HepG2 (cell line): ENCODE results near the gene LORICRIN. TPM values are rescaled to one million over a fixed set of nuclear protein-coding genes. Genes with fewer than 3 reads are reported as not detected.

Source experiments
- ATAC-seq: fragments of 200-7000 bp; cut with Tn5 transposase; 3 replicates; pipeline ENCODE4 v1.9.1; 2020; ENCODE audit warnings: mild to moderate bottlenecking, moderate library complexity
- BruUV-seq: library from RNA; stranded (reverse); fragments of 400-500 nt; replicated peaks from 2 replicates; lab custom pipeline; 2021; lab: Mats Ljungman, UMichigan
- CTCF ChIA-PET: fragments of 300-600 bp; formaldehyde crosslinking; extraction: SDS; loops from one replicate; lab custom pipeline; 2021; ENCODE audit warnings: low total read pairs, inconsistent platforms, low intra/inter-chr PET ratio; lab: Yijun Ruan, JAX
- POLR2A ChIA-PET: fragments of 350-600 bp; sonication (Branson Sonifier 250); formaldehyde crosslinking; loops from one replicate; lab custom pipeline; 2020; ENCODE audit warnings: antibody characterized with exemption, inconsistent platforms; lab: Yijun Ruan, JAX
- DNase-seq: peaks from one replicate; pipeline ENCODE4 v3.0.0-alpha.2; 2015; ENCODE audit warnings: low spot score
- FAIRE-seq: peaks from 3 replicates; lab custom pipeline; 2011; peaks lifted over from hg19 to GRCh38; lab: Jason Lieb, UNC
- H2AFZ ChIP-seq: one replicate; pipeline ENCODE4 v1.6.1; 2011; ENCODE audit warnings: low read length, inconsistent platforms
- H3K27ac ChIP-seq: fragments of 300-600 bp; 3 replicates; pipeline ENCODE4 v1.8.0; 2011; ENCODE audit warnings: mixed run types, mild to moderate bottlenecking, mixed read lengths, low read length, inconsistent platforms; ENCODE audit not compliant: insufficient read depth; ENCODE audit errors: extremely low read length
- H3K27me3 ChIP-seq, 2 experiments: fragments of 200-600 bp in 1 of 2; 2 replicates in 1 of 2; 3 replicates in 1 of 2; pipeline versions ENCODE4 v1.6.0 to v1.8.0; 2011; ENCODE audit warnings: low read length in 2 of 2, mild to moderate bottlenecking in 2 of 2, moderate library complexity in 2 of 2, inconsistent platforms in 1 of 2; ENCODE audit not compliant: insufficient read depth in 2 of 2, control insufficient read depth in 1 of 2
- H3K36me3 ChIP-seq, 2 experiments: fragments of 200-600 bp in 1 of 2; replicated peaks in 1 of 2; 2 replicates in 1 of 2; 3 replicates in 1 of 2; pipeline versions ENCODE4 v1.5.1 to v1.8.0; 2011; ENCODE audit warnings: low read length in 2 of 2, inconsistent platforms in 1 of 2; ENCODE audit not compliant: insufficient read depth in 2 of 2, control insufficient read depth in 1 of 2
- H3K4me1 ChIP-seq: 2 replicates; pipeline ENCODE4 v1.5.1; 2012; ENCODE audit warnings: low read length, inconsistent platforms; ENCODE audit not compliant: insufficient read depth
- H3K4me2 ChIP-seq: 2 replicates; pipeline ENCODE4 v1.6.0; 2011; ENCODE audit warnings: low read depth, low read length, inconsistent platforms
- H3K4me3 ChIP-seq, 3 experiments: fragments of 200-600 bp in 1 of 3; sonication (generic), shearing (Covaris generic) in 1 of 3; replicated peaks in 1 of 3; 2 replicates each; pipeline ENCODE4 v1.5.1; 2011 to 2016; ENCODE audit warnings: low read length in 3 of 3, inconsistent platforms in 2 of 3, low read depth in 2 of 3, mild to moderate bottlenecking in 2 of 3, control low read depth in 1 of 3, mixed read lengths in 1 of 3; ENCODE audit not compliant: insufficient read depth in 1 of 3
- H3K79me2 ChIP-seq: one replicate; pipeline ENCODE4 v1.6.1; 2011; ENCODE audit warnings: low read length, inconsistent platforms; ENCODE audit not compliant: insufficient read depth
- H3K9ac ChIP-seq: 2 replicates; pipeline ENCODE4 v1.6.0; 2011; ENCODE audit warnings: mild to moderate bottlenecking, low read depth, low read length, inconsistent platforms; ENCODE audit not compliant: insufficient read depth
- H3K9me3 ChIP-seq: 2 replicates; pipeline ENCODE4 v1.5.1; 2012; ENCODE audit warnings: mild to moderate bottlenecking, low read length
- H4K20me1 ChIP-seq: 2 replicates; pipeline ENCODE4 v1.6.0; 2011; ENCODE audit warnings: inconsistent platforms, mild to moderate bottlenecking, low read length, moderate library complexity; ENCODE audit not compliant: insufficient read depth
- KLF13 ChIP-seq: sonication (generic); formaldehyde crosslinking; IDR thresholded peaks from 2 replicates; pipeline ENCODE4 v1.4.0; 2020; ENCODE audit warnings: mild to moderate bottlenecking, missing genetic modification reagents
- ZNF563 ChIP-seq: sonication (generic); formaldehyde crosslinking; IDR thresholded peaks from 2 replicates; pipeline ENCODE4 v1.8.0; 2022; ENCODE audit warnings: mild to moderate bottlenecking, moderate library complexity, missing genetic modification reagents
- ZNF766 ChIP-seq: sonication (generic); formaldehyde crosslinking; IDR thresholded peaks from 2 replicates; pipeline ENCODE4 v1.5.0; 2020; ENCODE audit warnings: missing genetic modification reagents, borderline replicate concordance
- ZNF883 ChIP-seq: sonication (generic); formaldehyde crosslinking; IDR thresholded peaks from 2 replicates; pipeline ENCODE4 v1.5.1; 2020; ENCODE audit warnings: mild to moderate bottlenecking, missing genetic modification reagents; ENCODE audit errors: not compliant biosample characterization
- WGBS: methylation state at CpG from one replicate; pipeline ENCODE4 v1.1.6; 2017; ENCODE audit warnings: low lambda C conversion rate; 5-methylcytosine and 5-hydroxymethylcytosine counted together
- in situ Hi-C: cut with HindIII; loops from 2 replicates; pipeline ENCODE4 v1.10.0; 2017; ENCODE audit warnings: low pct_unique_long_range_greater_than_20kb; ENCODE audit not compliant: extremely low pct_ligation_motif_present
- intact Hi-C: fragments of 100-400 bp; cut with micrococcal nuclease; formaldehyde crosslinking; loops from one replicate; pipeline ENCODE4 v1.10.0; 2022; ENCODE audit not compliant: unreplicated experiment
- polyA plus RNA-seq, 8 experiments: library from polyadenylated mRNA; depleted of rRNA in 3 of 8; stranded (reverse) in 7 of 8; unstranded in 1 of 8; fragments of >200 nt; fragmentation: Illumina TruSeq in 4 of 8; extraction: Trizol in 4 of 8; gene quantifications; 2 replicates each; pipeline versions ENCODE4 v1.2.1 to v1.2.3, GENCODE V29; 2011 to 2016; ENCODE audit warnings: low read depth in 4 of 8, missing spikeins in 1 of 8, mixed read lengths in 1 of 8; ENCODE audit not compliant: insufficient read depth in 1 of 8
- total RNA-seq, 5 experiments: library from RNA; depleted of rRNA; stranded (reverse); fragments of >200 nt; fragmentation: Illumina TruSeq; extraction: Trizol; gene quantifications; 2 replicates each; pipeline ENCODE4 v1.2.3, GENCODE V29; 2016; ENCODE audit warnings: low read depth in 1 of 5
- TF ChIP-seq, protein P1 (sequence below): sonication (generic); formaldehyde crosslinking; IDR thresholded peaks from 2 replicates; pipeline ENCODE4 v1.4.0; 2020; ENCODE audit warnings: missing genetic modification reagents; ENCODE audit errors: not compliant biosample characterization
- TF ChIP-seq, protein P2 (sequence below): sonication (generic); formaldehyde crosslinking; IDR thresholded peaks from one replicate; pipeline ENCODE4 v1.5.1; 2020; ENCODE audit warnings: mild to moderate bottlenecking, missing genetic modification reagents; ENCODE audit errors: not compliant biosample characterization
- TF ChIP-seq, protein P3 (sequence below): sonication (generic); formaldehyde crosslinking; IDR thresholded peaks from 2 replicates; pipeline ENCODE4 v1.5.1; 2020; ENCODE audit warnings: mild to moderate bottlenecking, missing genetic modification reagents

Gene LORICRIN
- total and polyA plus RNA-seq, 2 of the 13 experiments (the other 11 are each of a cell fraction or from before 2014, with no cell fraction given): not detected

DNA sequence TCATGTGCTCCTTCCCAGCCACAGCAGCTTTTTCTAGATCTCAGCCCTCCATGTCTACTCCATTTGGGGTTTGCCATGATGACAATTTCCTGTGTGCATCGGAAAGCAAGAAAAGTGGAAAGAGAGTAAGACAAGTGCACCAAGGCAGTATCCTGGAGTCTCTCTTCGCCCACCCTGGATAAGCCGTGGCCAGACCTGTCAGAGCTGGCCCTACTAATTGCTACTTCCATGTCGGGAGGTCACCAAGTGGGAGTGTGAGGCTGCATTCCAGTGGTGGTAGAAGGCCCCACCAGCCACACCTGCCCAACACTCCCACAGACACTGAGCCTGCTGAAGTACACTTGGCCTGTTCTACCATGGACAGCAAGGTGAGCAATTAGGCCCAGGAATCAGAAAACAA is 14.0 kb upstream of the LORICRIN start:
- WGBS: 4% methylated on average over 3 of the region's 4 CpGs
- no peak overlapping the region for H3K9ac ChIP-seq
- in situ Hi-C loops (no loop called here), intact Hi-C loops (no loop called here)
- no peaks in the 10 kb centered on the region for H3K27me3 ChIP-seq
- H3K4me3 ChIP-seq: no peak overlapping the region
- TF ChIP-seq, protein P1, sequence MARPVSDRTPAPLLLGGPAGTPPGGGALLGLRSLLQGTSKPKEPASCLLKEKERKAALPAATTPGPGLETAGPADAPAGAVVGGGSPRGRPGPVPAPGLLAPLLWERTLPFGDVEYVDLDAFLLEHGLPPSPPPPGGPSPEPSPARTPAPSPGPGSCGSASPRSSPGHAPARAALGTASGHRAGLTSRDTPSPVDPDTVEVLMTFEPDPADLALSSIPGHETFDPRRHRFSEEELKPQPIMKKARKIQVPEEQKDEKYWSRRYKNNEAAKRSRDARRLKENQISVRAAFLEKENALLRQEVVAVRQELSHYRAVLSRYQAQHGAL (CRISPR knock-in tag): no peak
- TF ChIP-seq ZNF883 (CRISPR knock-in tag): no peak
- TF ChIP-seq ZNF563 (CRISPR knock-in tag): no peak
- TF ChIP-seq KLF13 (CRISPR knock-in tag): no peak
- TF ChIP-seq, protein P2, sequence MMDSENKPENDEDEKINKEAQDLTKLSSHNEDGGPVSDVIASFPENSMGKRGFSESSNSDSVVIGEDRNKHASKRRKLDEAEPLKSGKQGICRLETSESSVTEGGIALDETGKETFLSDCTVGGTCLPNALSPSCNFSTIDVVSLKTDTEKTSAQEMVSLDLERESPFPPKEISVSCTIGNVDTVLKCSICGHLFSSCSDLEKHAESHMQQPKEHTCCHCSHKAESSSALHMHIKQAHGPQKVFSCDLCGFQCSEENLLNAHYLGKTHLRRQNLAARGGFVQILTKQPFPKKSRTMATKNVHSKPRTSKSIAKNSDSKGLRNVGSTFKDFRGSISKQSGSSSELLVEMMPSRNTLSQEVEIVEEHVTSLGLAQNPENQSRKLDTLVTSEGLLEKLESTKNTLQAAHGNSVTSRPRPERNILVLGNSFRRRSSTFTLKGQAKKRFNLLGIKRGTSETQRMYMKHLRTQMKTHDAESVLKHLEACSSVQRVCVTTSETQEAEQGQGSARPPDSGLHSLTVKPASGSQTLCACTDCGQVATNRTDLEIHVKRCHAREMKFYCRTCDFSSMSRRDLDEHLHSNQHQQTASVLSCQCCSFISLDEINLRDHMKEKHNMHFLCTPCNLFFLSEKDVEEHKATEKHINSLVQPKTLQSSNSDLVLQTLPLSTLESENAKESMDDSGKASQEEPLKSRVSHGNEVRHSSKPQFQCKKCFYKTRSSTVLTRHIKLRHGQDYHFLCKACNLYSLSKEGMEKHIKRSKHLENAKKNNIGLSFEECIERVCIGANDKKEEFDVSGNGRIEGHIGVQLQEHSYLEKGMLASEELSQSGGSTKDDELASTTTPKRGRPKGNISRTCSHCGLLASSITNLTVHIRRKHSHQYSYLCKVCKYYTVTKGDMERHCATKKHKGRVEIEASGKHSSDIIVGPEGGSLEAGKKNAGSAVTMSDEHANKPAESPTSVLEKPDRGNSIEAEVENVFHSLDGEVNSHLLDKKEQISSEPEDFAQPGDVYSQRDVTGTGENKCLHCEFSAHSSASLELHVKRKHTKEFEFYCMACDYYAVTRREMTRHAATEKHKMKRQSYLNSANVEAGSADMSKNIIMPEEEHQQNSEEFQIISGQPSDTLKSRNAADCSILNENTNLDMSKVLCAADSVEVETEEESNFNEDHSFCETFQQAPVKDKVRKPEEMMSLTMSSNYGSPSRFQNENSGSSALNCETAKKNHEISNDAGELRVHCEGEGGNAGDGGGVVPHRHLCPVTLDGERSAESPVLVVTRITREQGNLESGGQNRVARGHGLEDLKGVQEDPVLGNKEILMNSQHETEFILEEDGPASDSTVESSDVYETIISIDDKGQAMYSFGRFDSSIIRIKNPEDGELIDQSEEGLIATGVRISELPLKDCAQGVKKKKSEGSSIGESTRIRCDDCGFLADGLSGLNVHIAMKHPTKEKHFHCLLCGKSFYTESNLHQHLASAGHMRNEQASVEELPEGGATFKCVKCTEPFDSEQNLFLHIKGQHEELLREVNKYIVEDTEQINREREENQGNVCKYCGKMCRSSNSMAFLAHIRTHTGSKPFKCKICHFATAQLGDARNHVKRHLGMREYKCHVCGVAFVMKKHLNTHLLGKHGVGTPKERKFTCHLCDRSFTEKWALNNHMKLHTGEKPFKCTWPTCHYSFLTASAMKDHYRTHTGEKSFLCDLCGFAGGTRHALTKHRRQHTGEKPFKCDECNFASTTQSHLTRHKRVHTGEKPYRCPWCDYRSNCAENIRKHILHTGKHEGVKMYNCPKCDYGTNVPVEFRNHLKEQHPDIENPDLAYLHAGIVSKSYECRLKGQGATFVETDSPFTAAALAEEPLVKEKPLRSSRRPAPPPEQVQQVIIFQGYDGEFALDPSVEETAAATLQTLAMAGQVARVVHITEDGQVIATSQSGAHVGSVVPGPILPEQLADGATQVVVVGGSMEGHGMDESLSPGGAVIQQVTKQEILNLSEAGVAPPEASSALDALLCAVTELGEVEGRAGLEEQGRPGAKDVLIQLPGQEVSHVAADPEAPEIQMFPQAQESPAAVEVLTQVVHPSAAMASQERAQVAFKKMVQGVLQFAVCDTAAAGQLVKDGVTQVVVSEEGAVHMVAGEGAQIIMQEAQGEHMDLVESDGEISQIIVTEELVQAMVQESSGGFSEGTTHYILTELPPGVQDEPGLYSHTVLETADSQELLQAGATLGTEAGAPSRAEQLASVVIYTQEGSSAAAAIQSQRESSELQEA (CRISPR knock-in tag): no peak
- TF ChIP-seq ZNF766 (CRISPR knock-in tag): no peak
- TF ChIP-seq, protein P3, sequence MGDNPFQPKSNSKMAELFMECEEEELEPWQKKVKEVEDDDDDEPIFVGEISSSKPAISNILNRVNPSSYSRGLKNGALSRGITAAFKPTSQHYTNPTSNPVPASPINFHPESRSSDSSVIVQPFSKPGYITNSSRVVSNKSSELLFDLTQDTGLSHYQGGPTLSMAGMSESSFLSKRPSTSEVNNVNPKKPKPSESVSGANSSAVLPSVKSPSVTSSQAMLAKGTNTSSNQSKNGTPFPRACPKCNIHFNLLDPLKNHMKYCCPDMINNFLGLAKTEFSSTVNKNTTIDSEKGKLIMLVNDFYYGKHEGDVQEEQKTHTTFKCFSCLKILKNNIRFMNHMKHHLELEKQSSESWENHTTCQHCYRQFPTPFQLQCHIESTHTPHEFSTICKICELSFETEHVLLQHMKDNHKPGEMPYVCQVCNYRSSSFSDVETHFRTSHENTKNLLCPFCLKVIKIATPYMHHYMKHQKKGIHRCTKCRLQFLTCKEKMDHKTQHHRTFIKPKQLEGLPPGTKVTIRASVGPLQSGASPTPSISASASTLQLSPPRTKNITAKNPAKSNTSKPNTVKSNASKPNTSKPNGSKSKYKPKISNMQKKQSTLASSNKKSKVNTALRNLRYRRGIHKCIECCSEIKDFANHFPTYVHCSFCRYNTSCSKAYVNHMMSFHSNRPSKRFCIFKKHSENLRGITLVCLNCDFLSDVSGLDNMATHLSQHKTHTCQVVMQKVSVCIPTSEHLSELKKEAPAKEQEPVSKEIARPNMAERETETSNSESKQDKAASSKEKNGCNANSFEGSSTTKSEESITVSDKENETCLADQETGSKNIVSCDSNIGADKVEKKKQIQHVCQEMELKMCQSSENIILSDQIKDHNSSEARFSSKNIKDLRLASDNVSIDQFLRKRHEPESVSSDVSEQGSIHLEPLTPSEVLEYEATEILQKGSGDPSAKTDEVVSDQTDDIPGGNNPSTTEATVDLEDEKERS (CRISPR knock-in tag): no peak
- no peaks in the 10 kb centered on the region for H4K20me1 ChIP-seq
- no peak overlapping the region for H3K4me2 ChIP-seq
- H3K4me1 ChIP-seq: no peaks in the 10 kb centered on the region
- no peak overlapping the region for H2AFZ ChIP-seq
- DNase-seq (no peak), ATAC-seq (no peak), FAIRE-seq (no peak)
- BruUV-seq: no TSS peak
- H3K36me3 ChIP-seq: no peaks in the 10 kb centered on the region
- POLR2A ChIA-PET: no interaction called here
- H3K9me3 ChIP-seq: peaks cover 7% of the 10 kb centered on the region
- H3K27ac ChIP-seq: no peak overlapping the region
- no peaks in the 10 kb centered on the region for H3K79me2 ChIP-seq
- CTCF ChIA-PET: no interaction called here
